Astrocyte of the hippocampus (primary cell): ENCODE results near the gene IQSEC1.

Experiments used
- DNase-seq: peaks from one replicate; pipeline ENCODE4 v3.0.0; 2011; ENCODE audit warnings: low read depth, low spot score

IQSEC1 gene

DNA sequence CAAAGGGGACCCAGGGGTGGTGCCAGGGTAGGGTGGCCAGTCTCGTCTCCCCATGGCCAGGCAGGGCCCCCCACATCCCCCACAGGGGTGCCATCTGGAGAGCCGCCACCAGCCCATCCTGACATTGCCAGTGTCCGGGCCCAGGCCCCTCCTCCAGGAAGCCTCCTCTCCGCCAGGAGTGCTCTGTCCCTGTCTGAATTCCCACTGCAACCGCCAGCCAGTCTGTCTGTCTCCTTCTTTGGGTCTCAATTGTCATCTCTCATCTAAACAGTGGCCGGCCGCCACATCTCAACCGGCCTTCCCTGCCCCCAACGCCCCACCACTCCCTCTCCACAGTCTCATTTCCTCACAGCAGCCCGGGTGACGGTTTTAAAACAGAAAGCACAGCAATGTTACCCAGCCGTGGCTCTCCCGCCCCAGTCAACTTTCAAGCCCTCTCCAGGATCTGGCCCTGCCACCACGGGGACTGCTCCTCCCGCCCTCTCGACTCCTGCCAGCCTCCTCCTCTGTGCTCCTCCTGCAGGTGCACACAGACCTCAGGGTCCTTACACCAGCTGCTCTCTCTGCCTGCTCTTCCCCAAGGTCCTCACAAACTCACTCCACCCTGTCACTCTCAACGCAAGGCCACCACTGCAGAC is 57.0 kb downstream of the IQSEC1 start:
- DNase-seq, result no peak

DNA sequence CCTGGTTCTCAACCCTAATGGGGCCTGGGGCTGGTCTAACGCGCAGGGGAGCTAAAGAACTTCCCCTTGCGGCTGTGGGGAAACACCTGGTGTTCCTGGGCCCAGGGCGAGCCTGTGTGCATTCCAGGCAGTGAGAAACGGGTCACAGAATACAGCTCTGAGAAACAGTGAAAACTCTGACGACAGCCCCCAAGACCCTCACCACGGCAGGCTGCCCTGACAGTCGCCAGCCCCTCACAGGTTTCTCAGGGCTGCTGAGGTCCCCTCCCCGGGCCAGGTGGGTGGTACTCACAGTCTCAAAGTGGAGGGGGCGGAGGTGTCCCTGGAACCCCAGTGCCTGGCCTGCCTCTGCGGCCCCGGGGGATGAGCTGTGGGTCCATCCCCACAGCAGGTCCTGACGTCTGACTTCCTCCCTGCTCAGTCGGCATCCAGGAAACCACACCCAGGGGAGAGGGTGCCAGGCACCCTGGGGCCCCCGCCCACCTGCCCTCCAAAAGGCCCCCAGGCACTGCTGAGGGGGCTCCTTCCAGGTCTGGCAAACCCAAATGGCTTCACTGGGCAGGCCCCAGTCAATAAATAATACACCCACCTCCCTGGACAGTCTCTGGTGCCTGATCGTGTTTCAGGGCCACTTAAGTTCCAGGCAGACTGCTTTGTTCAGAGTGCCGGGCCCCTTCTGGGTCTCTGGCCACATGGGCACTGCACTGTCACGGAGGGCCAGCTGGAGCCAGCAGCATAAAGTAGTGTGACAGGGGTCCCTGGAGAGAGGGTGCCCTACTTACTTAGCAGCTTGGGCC is 57.7 kb downstream of the IQSEC1 start:
- no peak for DNase-seq

DNA sequence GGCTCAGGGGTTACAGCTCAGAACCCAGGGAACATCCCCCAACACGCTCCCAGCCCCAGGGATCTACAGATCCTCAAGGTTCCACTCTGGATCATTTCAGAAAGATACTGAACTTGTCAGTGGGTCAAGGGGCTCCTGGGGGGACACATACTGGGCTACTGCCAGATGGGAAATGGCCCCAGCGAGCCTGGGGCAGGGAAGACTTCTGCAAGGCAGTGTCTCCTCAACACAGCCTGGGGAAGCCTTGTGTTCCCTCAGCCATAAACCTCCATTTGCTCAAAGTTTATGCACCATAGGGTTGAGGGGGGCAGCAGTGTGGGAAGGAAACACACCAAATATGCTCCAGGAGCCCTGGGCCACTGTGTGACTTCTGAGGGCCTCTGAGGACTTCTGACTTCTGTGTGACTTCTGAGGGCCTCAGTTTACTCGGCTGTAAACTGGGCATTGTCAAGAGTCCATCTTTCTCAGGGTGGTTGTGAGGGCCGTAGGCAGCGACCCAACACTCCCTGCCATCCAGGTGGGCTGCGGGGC is 58.4 kb downstream of the IQSEC1 start:
- DNase-seq, result no peak

DNA sequence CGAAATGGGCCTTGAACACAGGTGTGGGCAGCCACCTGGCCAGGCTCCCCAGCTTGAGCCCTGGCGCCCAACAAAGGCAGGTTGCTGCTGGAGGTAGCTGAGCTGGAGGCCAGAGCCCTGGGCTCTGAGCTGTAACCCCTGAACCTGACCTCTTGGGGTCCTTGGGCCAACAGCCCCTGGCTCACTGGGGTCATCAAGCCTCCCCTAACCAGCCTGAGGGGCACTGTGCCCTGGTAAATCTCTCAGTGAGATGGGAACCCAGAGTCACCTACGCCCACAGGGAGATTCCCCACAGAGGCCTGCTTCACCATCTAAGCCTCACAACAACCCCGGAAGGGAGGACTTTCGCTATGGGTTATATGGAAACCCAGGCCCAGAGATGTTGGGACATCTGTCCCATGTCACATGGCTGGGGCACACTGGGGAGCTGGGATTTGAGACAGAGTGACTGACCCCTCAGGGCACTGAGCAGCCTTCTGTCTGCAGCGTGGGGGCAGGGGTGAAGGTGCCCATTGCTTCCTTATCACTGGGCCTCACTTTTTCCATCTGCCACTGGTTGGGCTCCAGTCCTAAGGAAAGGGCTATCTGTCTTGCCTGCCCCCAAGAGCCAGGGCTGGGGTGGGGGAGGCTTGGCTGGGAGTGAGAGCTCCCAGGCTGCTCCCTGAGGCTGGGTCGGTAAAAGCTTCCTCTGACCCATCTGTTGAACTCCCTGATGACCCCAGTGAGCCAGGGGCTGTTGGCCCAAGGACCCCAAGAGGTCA is 59.1 kb downstream of the IQSEC1 start:
- no peak for DNase-seq

DNA sequence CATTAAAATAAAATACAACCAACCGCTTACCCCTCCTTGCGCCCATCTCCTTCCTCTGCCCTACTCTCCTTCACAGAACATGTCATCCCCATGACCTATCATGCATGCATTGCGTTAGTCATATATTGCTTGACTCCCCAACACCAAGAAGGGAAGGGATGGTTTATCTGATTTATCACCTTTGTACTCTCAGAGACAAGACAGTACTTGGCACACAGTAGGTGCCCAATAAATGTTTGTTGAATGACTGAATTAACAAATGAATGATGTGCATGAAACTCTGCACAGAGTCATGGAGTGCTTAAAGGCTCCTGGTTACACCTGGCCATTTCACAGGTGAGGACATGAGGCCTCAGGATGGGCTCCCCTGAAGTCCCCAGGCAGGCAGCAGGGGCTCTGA is 59.7 kb downstream of the IQSEC1 start:
- no peak for DNase-seq

DNA sequence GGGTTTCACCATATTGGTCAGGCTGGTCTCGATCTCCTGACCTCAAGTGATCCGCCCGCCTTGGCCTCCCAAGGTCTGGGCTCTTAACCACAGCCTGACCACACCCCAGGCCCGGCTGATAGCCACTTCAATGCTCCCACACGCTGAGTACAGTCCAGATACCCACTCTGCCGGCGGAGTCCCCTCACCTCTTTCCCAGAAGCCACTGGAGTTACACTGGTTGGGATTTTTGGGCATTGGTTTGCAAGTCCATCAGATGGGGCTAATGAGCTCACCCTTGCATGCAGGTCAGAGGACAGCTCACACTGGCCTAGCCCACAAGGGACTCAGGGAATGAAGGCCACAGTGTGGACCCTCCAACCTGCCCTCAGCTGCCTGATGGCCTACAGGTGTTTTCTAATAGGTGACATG is 60.1 kb downstream of the IQSEC1 start:
- no peak for DNase-seq

DNA sequence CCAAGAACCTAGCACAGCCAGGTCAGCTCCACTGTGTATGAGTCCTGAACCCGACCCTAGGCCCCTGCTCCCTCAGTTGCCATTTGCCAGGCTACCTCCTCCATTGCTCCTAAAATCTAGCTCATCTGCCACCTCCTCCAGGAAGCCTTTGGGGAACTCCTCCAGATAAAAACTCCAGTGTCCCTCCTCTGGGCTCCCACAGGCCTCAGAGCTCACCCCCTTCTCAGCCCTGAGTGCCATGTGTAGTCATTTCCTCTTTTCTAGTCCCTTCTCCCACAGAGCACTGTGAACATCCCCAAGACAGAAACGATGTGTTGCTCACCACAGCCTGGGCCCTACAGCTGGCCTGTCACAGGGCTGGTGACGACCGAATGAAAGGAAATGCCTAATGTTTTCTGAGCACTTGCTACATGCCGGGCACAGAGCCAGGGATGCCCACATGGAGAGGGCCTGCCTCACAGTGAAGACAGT is 61.0 kb downstream of the IQSEC1 start:
- DNase-seq, result no peak

DNA sequence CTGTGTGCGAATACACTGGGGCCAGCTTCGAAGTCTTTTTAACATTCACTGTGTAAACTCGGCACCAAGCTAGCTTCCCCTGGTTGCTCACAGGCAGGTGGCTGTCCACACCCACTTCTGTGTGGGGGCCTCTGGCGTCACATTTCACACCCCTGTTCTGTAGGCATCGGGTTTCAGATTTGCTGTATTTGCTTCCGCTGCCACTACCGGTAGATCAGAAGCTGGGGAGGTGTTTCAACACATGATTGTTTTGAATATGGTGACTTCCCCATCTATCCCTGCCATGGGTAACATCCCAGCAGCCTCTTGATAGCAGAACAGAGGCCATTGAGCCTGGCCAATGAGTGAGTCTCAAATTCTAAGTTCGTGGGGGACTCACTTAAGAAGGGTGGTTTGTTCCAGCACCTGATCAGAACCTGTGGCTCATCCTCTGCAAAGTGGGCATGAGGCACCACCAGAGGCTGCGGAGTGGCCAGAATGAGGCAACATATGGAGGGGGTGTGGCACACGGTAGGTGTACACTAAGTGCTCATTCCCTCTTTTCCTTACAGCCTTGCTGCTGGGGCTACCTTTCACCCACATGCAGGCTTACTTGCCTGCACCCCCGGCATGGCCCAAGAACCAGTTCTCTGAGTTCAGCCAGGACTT is 61.5 kb downstream of the IQSEC1 start:
- no peak for DNase-seq

DNA sequence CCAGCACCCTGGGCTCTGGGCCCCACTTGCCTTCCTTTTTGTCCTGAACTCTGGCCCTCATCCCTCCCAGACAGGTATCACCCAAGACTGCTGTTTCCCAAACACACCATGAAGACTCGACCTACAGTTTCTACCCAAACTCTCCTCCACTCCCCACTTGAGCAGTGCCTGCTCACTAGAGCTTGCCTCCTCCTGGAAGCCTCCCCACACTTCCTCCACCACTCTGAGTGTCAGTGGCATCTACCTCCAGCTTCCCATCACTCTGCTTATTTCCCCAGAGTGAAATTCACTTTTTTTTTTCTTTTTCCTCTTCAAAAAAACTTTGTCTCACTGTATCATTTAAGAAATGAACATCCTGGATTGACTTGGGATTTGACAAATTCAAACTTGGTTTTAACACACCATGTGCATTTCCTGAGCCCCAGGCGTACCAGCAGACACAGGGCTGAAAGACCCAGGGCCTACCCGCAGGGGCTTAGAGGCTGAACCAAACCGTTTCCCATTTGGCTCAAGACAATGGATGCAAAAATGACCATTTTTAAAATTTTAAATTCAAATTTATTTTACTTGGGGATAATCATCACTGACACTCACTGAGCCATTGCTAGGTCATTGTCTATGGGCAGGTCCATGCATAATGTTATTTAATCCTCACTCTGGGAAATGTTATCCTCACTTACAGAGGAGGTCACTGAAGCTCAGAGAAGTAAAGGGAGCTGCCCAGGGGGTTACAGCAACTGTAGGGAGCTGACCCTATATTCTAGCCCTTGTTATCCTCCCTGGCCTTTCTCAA is 62.3 kb downstream of the IQSEC1 start:
- DNase-seq, result no peak

DNA sequence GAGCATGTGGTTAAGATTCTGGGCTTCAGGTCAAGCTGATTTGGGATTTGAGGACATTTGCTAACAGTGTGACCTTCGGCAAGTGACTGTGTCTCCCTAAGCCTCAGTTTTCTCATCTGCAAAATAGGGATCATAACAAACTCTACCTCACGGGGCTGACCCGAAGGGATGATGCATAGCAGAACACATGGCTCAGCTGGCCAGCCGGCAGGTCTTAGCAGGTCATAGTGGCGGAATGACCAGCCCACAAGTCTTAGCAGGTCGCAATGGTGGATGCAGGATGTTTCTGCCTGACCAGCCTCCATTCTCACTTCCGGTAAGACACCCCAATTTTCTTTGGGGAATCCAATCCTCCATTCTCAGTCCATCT is 63.3 kb downstream of the IQSEC1 start:
- no peak for DNase-seq

DNA sequence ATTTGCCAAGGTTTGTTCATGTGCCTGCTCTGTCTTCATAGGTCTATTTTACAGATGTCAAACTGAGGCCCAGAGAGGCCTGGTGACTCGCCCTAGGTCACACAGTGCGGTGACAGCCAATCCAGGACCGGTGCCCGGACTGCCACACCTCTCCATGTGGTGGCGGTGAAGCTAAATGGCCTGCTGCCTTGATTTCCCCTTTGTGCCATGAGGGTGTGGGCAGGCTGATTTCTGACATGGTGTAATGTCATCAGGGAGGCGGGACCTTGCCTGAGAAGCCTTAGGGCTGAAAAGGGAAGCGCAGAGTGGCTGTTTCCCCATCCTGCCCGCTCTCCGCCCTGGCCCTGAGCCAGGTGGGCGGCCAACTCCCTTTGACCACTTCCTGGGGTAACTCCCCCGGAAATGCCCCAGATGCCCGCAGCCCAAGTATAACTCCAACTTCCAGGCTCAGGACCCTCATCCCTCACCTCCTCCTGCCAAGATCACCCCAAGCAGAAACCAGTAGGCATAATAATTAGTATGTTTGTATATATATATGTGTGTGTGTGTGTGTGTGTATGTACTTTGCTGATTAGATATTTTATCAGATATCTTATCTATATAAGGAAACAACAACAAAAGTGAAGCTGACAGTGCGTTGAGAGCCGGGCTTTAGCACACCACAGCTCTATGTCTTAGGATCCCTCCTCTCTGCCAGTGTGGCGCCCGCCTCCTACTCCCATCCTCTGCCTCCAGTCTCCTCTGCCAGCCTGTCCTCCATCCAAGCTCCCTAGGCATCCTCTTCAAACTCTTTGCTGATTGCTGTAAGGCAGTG is 63.9 kb downstream of the IQSEC1 start:
- DNase-seq, result no peak

DNA sequence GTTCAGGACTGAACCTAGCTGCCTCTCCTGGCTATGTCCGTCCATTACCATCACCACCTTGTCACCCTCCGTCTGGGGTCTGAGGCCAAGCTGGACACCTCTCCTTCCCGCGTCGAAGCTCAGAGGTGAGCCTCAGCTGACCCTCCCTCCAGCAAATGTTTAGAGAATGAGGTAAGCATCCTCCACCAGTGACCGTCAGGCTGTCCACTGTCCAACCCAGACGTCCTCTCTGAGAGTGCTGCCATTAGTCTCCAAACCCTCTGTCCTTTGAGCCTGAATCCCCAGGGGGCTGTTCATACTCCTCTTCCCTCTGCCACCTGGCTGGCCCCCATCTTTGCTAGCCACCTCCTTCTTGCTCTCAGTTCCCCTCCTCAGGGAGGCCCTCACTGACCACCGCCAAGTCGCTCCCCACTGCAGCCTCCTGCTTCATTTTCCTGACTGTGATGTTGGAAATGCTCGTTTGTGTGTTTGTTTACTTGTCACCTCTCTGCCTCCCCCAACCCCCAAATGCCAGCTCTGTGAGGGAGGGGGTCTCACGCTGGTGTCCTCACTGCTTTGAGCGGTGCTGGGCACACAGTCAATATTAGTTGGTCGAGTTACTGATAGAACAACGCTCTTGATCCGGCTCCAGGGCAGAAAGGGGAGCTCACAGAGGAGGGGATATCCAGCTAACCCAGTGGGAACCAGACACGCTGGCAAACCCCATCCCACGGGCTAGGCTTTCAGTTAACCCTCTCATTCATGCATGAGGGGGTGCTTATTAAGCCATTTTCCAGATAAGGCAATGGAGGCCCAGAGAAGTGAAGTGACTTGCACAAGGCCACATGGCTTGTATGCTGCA is 64.9 kb downstream of the IQSEC1 start:
- no peak for DNase-seq

DNA sequence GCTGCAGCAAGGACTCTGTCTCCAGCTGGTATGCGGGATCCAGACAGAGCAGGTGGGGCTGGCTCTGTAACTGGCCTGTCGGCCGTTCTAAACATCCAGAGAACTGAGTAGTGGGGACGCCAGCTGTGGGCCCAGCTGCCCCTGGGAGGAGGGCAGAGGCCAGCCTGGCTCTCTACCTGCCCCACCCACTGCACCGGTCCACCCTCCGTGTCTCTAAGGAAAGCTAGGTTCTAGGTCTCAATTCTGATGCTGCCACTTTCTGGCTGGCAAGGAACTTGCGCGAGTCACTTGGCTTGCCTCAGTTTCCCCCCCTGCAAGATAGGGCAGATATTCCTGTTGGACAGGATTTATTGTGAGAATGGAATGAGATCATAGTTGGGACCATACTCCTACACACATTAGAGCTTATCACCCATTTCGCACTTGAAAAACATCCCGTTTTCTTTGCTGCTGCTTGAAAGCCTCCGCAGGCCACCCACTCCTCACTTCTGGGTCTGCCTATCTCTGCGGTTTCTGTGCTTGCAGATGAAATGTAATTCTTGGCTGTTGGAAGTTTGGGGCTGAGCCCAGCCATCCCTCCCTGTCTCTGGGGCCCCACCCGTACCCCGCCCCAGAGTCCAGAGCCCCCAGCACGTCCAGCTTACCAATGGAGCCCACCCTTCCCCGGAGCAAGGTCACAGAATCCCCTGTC is 65.8 kb downstream of the IQSEC1 start:
- DNase-seq, result no peak

DNA sequence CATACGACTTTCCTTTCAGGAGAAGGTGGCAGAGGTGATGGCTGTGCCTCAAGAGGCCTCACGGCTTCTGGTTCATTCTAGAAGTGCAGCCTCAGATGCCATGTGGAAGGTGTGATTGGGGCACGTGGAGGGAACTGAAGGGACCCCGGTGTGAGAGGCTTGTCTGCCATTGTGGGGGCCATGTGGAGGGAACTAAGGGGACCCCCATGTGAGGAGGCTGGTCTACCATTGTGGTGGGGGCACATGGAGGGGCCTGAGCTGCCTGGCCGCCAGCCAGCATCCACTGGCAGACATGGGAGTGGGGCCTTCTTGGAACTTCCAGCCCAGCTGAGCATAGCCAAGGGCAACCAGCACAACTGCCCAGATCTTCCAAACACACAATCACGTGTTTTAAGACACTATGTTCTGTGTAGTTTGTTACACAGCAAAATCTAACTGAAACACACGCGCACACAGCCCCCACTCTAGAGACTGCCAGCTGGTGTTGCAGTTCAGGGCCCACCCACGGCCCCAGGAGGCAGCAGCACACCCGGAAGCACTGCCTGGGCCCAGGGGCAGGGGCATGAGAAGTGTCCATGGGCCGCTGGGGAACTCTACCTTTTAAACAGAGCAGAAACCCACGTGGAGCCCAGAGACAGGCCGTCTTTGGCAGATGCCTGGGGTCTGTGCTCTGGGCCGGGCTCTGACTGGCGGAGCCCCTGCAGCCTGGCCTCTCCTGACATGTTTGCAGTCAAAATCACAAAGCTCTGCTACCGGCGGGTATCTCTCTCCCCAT is 66.8 kb downstream of the IQSEC1 start:
- DNase-seq, result no peak

DNA sequence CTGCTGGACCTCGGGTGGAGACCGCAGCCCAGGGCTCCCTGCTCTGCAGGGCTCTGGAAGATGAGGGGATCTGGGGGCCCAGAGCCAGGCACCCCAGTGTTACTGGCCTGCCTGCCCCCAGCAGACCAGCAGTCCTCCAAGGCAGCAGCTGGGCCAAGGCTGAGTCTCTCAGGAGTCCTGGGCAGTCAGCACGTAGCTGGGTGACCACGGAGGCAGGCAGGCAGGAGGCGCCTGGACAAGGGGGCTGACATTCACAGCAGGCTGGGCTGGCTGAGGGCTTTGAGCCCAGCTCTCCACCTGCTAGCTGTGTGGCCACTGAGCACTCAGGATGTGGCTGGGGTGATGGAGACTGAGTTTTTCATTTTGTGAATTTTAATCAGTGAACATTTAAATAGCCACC is 67.9 kb downstream of the IQSEC1 start:
- no peak for DNase-seq

DNA sequence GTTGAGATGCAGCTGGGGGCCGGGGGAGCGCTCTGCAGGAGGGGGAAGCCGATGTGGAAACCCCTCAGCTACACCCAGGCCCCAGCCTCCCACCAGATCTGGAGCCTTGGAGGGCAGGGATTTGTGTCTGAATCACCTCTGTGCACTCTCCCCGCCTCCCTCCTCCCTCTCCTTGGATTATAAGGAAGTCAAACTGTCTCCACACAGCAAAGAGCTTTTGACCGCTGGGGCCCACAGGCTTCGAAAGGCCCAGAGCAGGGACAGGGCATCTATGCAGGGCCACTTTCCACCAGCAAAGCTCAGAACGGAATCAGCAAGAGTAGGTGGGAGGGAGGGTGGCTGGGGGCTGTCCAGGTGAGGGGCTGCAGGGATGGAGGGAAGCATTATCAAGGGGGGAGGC is 68.9 kb downstream of the IQSEC1 start:
- no peak for DNase-seq

DNA sequence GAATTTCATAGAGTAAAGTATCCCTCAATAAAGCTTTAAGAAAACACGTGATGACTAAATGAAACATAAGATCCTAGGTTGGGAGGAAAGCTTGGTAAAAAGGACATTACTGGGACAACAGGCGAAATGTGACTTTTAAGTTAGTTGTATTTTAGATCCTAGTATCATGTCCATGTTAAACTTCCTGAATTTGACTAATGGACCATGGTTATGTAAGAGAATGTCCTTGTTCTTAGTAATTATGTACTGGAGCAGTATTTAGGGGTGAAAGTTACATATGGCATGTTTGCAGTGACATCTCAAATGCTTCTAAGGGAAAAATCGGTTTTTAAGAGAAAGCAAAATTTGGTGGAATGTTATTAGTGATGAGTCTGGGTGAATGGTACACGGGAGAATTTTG is 69.6 kb downstream of the IQSEC1 start:
- no peak for DNase-seq
